Urinary bladder (tissue), 4 donors: Measurements from ENCODE around the gene PDCD5. TPM values are rescaled to one million over a fixed set of nuclear protein-coding genes. Genes with fewer than 3 reads are reported as not detected.

Experiments
- DNase-seq: peaks from one replicate; pipeline ENCODE4 v3.0.0-alpha.2; 2015; ENCODE audit errors: extremely low spot score
- H3K27ac ChIP-seq: one replicate; pipeline ENCODE4 v1.5.1; 2013; ENCODE audit warnings: low read depth, mild to moderate bottlenecking, moderate library complexity
- H3K36me3 ChIP-seq: one replicate; pipeline ENCODE4 v1.6.1; 2013; ENCODE audit warnings: mild to moderate bottlenecking, moderate library complexity; ENCODE audit not compliant: insufficient read depth
- H3K4me1 ChIP-seq: one replicate; pipeline ENCODE4 v1.6.1; 2013; ENCODE audit warnings: mild to moderate bottlenecking, moderate library complexity; ENCODE audit not compliant: insufficient read depth
- H3K4me3 ChIP-seq: one replicate; pipeline ENCODE4 v1.5.1; 2013; ENCODE audit warnings: low read depth, low read length
- WGBS: extraction: QIAGEN DNeasy Blood & Tissue Kit; methylation state at CpG from one replicate; pipeline ENCODE4 v1.1.7; 2013; 5-methylcytosine and 5-hydroxymethylcytosine counted together
- polyA plus RNA-seq: library from polyadenylated mRNA; stranded (reverse); fragments of 200-250 nt; gene quantifications from one replicate; pipeline ENCODE4 v1.2.3, GENCODE V29; 2013
- small RNA-seq: library from RNA; depleted of rRNA; stranded (forward); fragments of <200 nt; gene quantifications from one replicate; pipeline ENCODE3, GENCODE V24; 2014
- total RNA-seq: library from RNA; depleted of rRNA; stranded (reverse); fragments of >200 nt; gene quantifications from one replicate; pipeline ENCODE4 v1.2.3, GENCODE V29; 2014
- donor health status: healthy with polysubstance abuse.
- donor health status: healthy.

The PDCD5 gene
- total and polyA plus RNA-seq, 2 donors = 44.8 to 103 TPM

GRCh38 chr19:32627714-32628270 is 46.8 kb downstream of the PDCD5 start:
- no peak overlapping the region for H3K4me3 ChIP-seq
- WGBS = 84% methylated on average over 15 of the region's 15 CpGs
- H3K36me3 ChIP-seq = peaks cover 7% of the 10 kb centered on the region
- no peak overlapping the region for H3K27ac ChIP-seq
- no peak for DNase-seq
- no peaks in the 10 kb centered on the region for H3K4me1 ChIP-seq

- WGBS = 83% methylated on average over 14 of the region's 14 CpGs
- H3K27ac ChIP-seq = no peak overlapping the region
- DNase-seq = no peak
- H3K4me1 ChIP-seq = no peaks in the 10 kb centered on the region
- H3K4me3 ChIP-seq = no peak overlapping the region
- peaks cover 5% of the 10 kb centered on the region for H3K36me3 ChIP-seq
Measured at GRCh38 chr19:32630338-32630737, 49.3 kb downstream of the PDCD5 start.

- DNase-seq = no peak
- 92% methylated on average over 15 of the region's 15 CpGs for WGBS
- Histone ChIP-seq H3K4me3 (no peak overlapping the region), H3K36me3 (peaks cover 5% of the 10 kb centered on the region), H3K27ac (no peak overlapping the region), H3K4me1 (no peaks in the 10 kb centered on the region)
Measured at GRCh38 chr19:32631381-32631780, 50.4 kb downstream of the PDCD5 start.

Small RNA genes lying within 50 kb of the gene (small RNA-seq; reads per million reads assigned to genes)
- gene SNORA68B = not detected

Other genes with a start within 250 kb of the PDCD5 start
- gene ZNF507, start 235.6 kb upstream of the PDCD5 start, total RNA-seq = 35.5 TPM
- 8.9 TPM for gene ZNF507, start 235.6 kb upstream of the PDCD5 start, polyA plus RNA-seq
- gene DPY19L3, start 175.4 kb upstream of the PDCD5 start, total RNA-seq = 62.7 TPM
- gene DPY19L3, start 175.4 kb upstream of the PDCD5 start, polyA plus RNA-seq = 6.9 TPM
- gene ANKRD27, start 94.0 kb downstream of the PDCD5 start, total RNA-seq = 33.6 TPM
- 32.6 TPM for gene ANKRD27, start 94.0 kb downstream of the PDCD5 start, polyA plus RNA-seq
- 1.3 TPM for gene RGS9BP, start 94.7 kb downstream of the PDCD5 start, total RNA-seq
- 1.0 TPM for gene RGS9BP, start 94.7 kb downstream of the PDCD5 start, polyA plus RNA-seq
- 13.1 TPM for gene NUDT19, start 110.6 kb downstream of the PDCD5 start, total RNA-seq
- 7.7 TPM for gene NUDT19, start 110.6 kb downstream of the PDCD5 start, polyA plus RNA-seq
- 1.1 TPM for gene TDRD12, start 138.6 kb downstream of the PDCD5 start, total RNA-seq
- gene TDRD12, start 138.6 kb downstream of the PDCD5 start, polyA plus RNA-seq = 0.24 TPM